CD4-positive, alpha-beta T cell treated with Interleukin-6 at 100 ng/mL for 8 hours (primary cell): ENCODE data around the gene DMD.

Source experiments
- DNase-seq: peaks from one replicate; pipeline ENCODE4 v3.0.0-alpha.2; 2020; ENCODE audit warnings: mixed read lengths, low spot score

Gene DMD

GRCh38 chrX:31280580-31280979 is 1930.8 kb downstream of the DMD start:
- DNase-seq = no peak

- no peak for DNase-seq
Measured at GRCh38 chrX:31279359-31279758, 1932.0 kb downstream of the DMD start.

- no peak for DNase-seq
Measured at GRCh38 chrX:31272472-31272775, 1938.9 kb downstream of the DMD start.

- DNase-seq = no peak
Measured at GRCh38 chrX:31271615-31272471, 1939.5 kb downstream of the DMD start.

- no peak for DNase-seq
Measured at GRCh38 chrX:31269914-31270313, 1941.4 kb downstream of the DMD start.

- no peak for DNase-seq
Measured at GRCh38 chrX:31268359-31268758, 1943.0 kb downstream of the DMD start.

- DNase-seq = no peak
Measured at GRCh38 chrX:31266203-31267076, 1944.9 kb downstream of the DMD start.

- DNase-seq = no peak
Measured at GRCh38 chrX:31265383-31265782, 1946.0 kb downstream of the DMD start.

- DNase-seq = no peak
Measured at GRCh38 chrX:31260351-31260750, 1951.0 kb downstream of the DMD start.

GRCh38 chrX:31258166-31258565 is 1953.2 kb downstream of the DMD start:
- no peak for DNase-seq

- no peak for DNase-seq
Measured at GRCh38 chrX:31255310-31256033, 1955.9 kb downstream of the DMD start.

GRCh38 chrX:31252133-31252532 is 1959.2 kb downstream of the DMD start:
- DNase-seq = no peak

- DNase-seq = no peak
Measured at GRCh38 chrX:31251336-31251735, 1960.0 kb downstream of the DMD start.

GRCh38 chrX:31245714-31246113 is 1965.6 kb downstream of the DMD start:
- no peak for DNase-seq

- no peak for DNase-seq
Measured at GRCh38 chrX:31243804-31244203, 1967.5 kb downstream of the DMD start.

GRCh38 chrX:31240982-31241381 is 1970.4 kb downstream of the DMD start:
- no peak for DNase-seq

GRCh38 chrX:31237189-31237588 is 1974.2 kb downstream of the DMD start:
- no peak for DNase-seq

GRCh38 chrX:31236231-31236630 is 1975.1 kb downstream of the DMD start:
- DNase-seq = no peak

GRCh38 chrX:31233941-31234496 is 1977.3 kb downstream of the DMD start:
- DNase-seq = no peak

- no peak for DNase-seq
Measured at GRCh38 chrX:31232506-31232905, 1978.8 kb downstream of the DMD start.

- no peak for DNase-seq
Measured at GRCh38 chrX:31228909-31229308, 1982.4 kb downstream of the DMD start.

GRCh38 chrX:31228415-31228832 is 1982.9 kb downstream of the DMD start:
- DNase-seq = no peak
